Astrocyte of the cerebellum (primary cell): ENCODE data around the gene RNF26.

ENCODE experiments used
- DNase-seq: peaks from one replicate; pipeline ENCODE4 v3.0.0-alpha.2; 2011; ENCODE audit warnings: low read depth
- H3K4me3 ChIP-seq: 2 replicates; pipeline ENCODE4 v1.5.1; 2011; ENCODE audit warnings: mild to moderate bottlenecking, low read depth, low read length, moderate library complexity
- in situ Hi-C: cut with HindIII; loops from 2 replicates; pipeline ENCODE4 v1.10.0; 2017; ENCODE audit warnings: low sequenced_read_pairs
- TF ChIP-seq, protein P1 (sequence below): IDR thresholded peaks from 2 replicates; pipeline ENCODE4 v1.5.1; 2012; ENCODE audit warnings: low read length, low read depth, moderate library complexity, mild to moderate bottlenecking; ENCODE audit errors: missing control alignments

RNF26 gene

DNA sequence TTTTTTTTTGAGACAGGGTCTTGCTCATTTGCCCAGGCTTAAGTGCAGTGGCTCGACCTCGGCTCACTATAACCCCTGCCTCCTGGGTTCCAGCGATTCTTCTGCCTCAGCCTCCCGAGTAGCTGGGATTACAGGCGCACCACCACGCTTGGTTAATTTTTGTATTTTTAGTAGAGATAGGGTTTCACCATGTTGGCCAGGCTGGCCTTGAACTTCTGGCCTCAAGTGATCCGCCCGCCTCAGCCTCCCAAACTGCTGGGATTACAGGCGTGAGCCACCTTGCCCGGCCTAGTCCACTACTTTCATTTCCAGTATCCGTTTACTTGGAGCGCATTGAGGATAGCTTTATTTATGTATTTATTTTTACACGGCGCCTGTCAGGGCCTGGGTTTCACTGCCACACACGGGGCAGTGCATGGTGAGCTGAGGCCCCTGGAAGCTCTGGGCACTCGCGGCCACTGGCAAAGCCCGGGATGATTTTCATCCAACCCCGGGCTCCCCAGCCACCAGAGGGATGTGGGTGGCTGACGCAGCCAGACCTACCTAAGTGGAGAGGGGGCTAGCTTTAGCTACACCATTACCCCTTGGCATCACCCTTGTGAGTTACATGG is 11.3 kb upstream of the RNF26 start:
- DNase-seq, result no peak
- no peak overlapping the region for H3K4me3 ChIP-seq
- TF ChIP-seq, protein P1, sequence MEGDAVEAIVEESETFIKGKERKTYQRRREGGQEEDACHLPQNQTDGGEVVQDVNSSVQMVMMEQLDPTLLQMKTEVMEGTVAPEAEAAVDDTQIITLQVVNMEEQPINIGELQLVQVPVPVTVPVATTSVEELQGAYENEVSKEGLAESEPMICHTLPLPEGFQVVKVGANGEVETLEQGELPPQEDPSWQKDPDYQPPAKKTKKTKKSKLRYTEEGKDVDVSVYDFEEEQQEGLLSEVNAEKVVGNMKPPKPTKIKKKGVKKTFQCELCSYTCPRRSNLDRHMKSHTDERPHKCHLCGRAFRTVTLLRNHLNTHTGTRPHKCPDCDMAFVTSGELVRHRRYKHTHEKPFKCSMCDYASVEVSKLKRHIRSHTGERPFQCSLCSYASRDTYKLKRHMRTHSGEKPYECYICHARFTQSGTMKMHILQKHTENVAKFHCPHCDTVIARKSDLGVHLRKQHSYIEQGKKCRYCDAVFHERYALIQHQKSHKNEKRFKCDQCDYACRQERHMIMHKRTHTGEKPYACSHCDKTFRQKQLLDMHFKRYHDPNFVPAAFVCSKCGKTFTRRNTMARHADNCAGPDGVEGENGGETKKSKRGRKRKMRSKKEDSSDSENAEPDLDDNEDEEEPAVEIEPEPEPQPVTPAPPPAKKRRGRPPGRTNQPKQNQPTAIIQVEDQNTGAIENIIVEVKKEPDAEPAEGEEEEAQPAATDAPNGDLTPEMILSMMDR, result no peak
- in situ Hi-C loops, result no loop called here

DNA sequence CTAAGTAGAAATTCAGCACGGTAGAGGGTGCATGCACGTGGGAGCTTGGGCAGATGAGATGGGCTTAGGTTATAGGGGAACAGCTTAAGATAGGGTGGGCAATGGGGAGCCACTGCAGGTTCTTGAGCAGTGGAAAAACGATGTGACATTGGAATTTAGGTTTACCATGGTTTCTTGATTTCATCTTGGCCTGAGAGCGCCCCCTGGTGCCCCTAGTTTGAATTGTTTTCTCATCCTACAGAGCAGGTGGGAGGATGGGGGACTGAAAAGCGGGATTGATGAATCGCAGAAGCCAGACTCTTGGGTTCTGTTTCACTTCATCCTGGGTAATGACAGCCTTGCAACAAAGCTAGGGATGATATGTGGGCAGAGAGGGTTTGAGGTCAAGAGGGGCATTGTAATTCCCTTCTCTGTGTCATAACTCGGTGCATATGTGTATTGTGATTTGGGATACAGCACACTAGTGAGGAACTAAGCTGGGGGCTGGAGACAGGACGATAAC is 10.7 kb upstream of the RNF26 start:
- no peak overlapping the region for H3K4me3 ChIP-seq
- TF ChIP-seq, protein P1, result peak; percentile 78
- DNase-seq, result peak; percentile 44
- in situ Hi-C loops, result no loop called here

GRCh38 chr11:119324189-119324588 is 10.1 kb upstream of the RNF26 start:
- TF ChIP-seq, protein P1, result no peak
- in situ Hi-C loops, result no loop called here
- no peak for DNase-seq
- H3K4me3 ChIP-seq, result no peak overlapping the region

GRCh38 chr11:119329320-119329719 is 5.0 kb upstream of the RNF26 start:
- TF ChIP-seq, protein P1, result no peak
- no peak overlapping the region for H3K4me3 ChIP-seq
- DNase-seq, result no peak
- in situ Hi-C loops, result no loop called here

GRCh38 chr11:119330237-119330636 is 4.1 kb upstream of the RNF26 start:
- in situ Hi-C loops, result no loop called here
- no peak overlapping the region for H3K4me3 ChIP-seq
- TF ChIP-seq, protein P1, result no peak
- DNase-seq, result no peak

GRCh38 chr11:119332111-119332765 is 2.1 kb upstream of the RNF26 start:
- no peak overlapping the region for H3K4me3 ChIP-seq
- TF ChIP-seq, protein P1, result no peak
- no peak for DNase-seq
- in situ Hi-C loops, result no loop called here
